Testis (tissue), 3 donors: ENCODE data around the gene ROS1. TPM values are rescaled to one million over a fixed set of nuclear protein-coding genes. Genes with fewer than 3 reads are reported as not detected.

Experiments used
- DNase-seq: peaks from one replicate; pipeline ENCODE4 v3.0.0-alpha.2; 2019
- H3K27ac ChIP-seq, 2 donors: fragments of 200-600 bp; sonication (generic); one replicate each; pipeline ENCODE4 v1.5.1; 2019
- H3K27me3 ChIP-seq: fragments of 200-600 bp; sonication (generic); one replicate; pipeline ENCODE4 v1.5.1; 2019
- H3K36me3 ChIP-seq: fragments of 200-600 bp; sonication (generic); one replicate; pipeline ENCODE4 v1.5.1; 2017; ENCODE audit warnings: low read depth; ENCODE audit errors: missing control alignments
- H3K4me1 ChIP-seq: fragments of 200-600 bp; sonication (generic); one replicate; pipeline ENCODE4 v1.5.1; 2019
- H3K4me3 ChIP-seq, 2 donors: fragments of 200-600 bp; sonication (generic); one replicate each; pipeline ENCODE4 v1.5.1; 2017 to 2019
- H3K9me3 ChIP-seq: fragments of 200-600 bp; sonication (generic); one replicate; pipeline ENCODE4 v1.5.1; 2017
- CTCF ChIP-seq, 3 experiments: fragments of 450-650 bp in 2 of 3; fragments of 200-600 bp in 1 of 3; sonication (generic) in 1 of 3; IDR thresholded peaks; one replicate each; pipeline ENCODE4 v1.5.1; 2016 to 2019; ENCODE audit warnings: antibody characterized with exemption in 3 of 3, mild to moderate bottlenecking in 2 of 3, moderate library complexity in 1 of 3
- POLR2A ChIP-seq: fragments of 450-650 bp; IDR thresholded peaks from one replicate; pipeline ENCODE4 v1.6.1; 2017; ENCODE audit warnings: antibody characterized with exemption, mild to moderate bottlenecking, moderate library complexity
- WGBS, 2 donors: methylation state at CpG; one replicate each; pipeline ENCODE4 v1.1.5; 2018; 5-methylcytosine and 5-hydroxymethylcytosine counted together
- intact Hi-C: fragments of 100-400 bp; cut with DNase I; formaldehyde crosslinking; loops from one replicate; pipeline ENCODE4 v1.15.1; 2023; ENCODE audit warnings: low total_unique reads
- polyA plus RNA-seq: library from polyadenylated mRNA; stranded (reverse); fragments of 350-450 nt; fragmentation: Illumina TruSeq; extraction: RNeasy Lipid Tissue Mini Kit (QIAGEN cat#74804); gene quantifications from one replicate; pipeline ENCODE4 v1.2.3, GENCODE V29; 2014; ENCODE audit warnings: low read depth, low replicate concordance; ENCODE audit not compliant: insufficient read depth
- total RNA-seq, 2 donors: library from RNA; depleted of rRNA; stranded (reverse); fragments of >200 nt; gene quantifications; one replicate each; pipeline ENCODE4 v1.2.3, GENCODE V29; 2016

ROS1 gene
- total and polyA plus RNA-seq, 3 donors from 2014 or later = 0.58 to 1.3 (median 1.1) TPM

- Histone ChIP-seq H3K27me3 (no peaks in the 10 kb centered on the region), H3K27ac (no peak overlapping the region), H3K36me3 (no peaks in the 10 kb centered on the region), H3K9me3 (no peaks in the 10 kb centered on the region), H3K4me3 (no peak overlapping the region), H3K4me1 (no peaks in the 10 kb centered on the region)
- TF ChIP-seq CTCF (IDR thresholded peaks at IDR 0.05) (no peak), POLR2A (no peak)
- no peak for DNase-seq
- WGBS, 2 donors = 92 to 96% methylated on average over 5 of the region's 5 CpGs
- intact Hi-C loops = no loop called here
These were observed 26.6 kb downstream of the ROS1 start for GRCh38 chr6:117399126-117399525.

GRCh38 chr6:117397536-117398227 is 28.1 kb downstream of the ROS1 start:
- intact Hi-C loops = no loop called here
- Histone ChIP-seq H3K27me3 (no peaks in the 10 kb centered on the region), H3K27ac (no peak overlapping the region), H3K4me3 (no peak overlapping the region), H3K9me3 (no peaks in the 10 kb centered on the region), H3K4me1 (no peaks in the 10 kb centered on the region), H3K36me3 (no peaks in the 10 kb centered on the region)
- 84 to 85% methylated on average over 3 of the region's 3 CpGs for WGBS, 2 donors
- no peak for TF ChIP-seq POLR2A
- no peak for TF ChIP-seq CTCF (IDR thresholded peaks at IDR 0.05)
- DNase-seq = no peak

- no peak for DNase-seq
- no peak overlapping the region for H3K4me3 ChIP-seq
- WGBS, 2 donors = 43 to 49% methylated on average over 4 of the region's 4 CpGs
- intact Hi-C loops = no loop called here
- H3K9me3 ChIP-seq = no peaks in the 10 kb centered on the region
- no peaks in the 10 kb centered on the region for H3K4me1 ChIP-seq
- H3K36me3 ChIP-seq = no peaks in the 10 kb centered on the region
- H3K27ac ChIP-seq = no peak overlapping the region
- TF ChIP-seq CTCF (IDR thresholded peaks at IDR 0.05) = no peak
- TF ChIP-seq POLR2A = no peak
- no peaks in the 10 kb centered on the region for H3K27me3 ChIP-seq
These were observed 29.5 kb downstream of the ROS1 start for GRCh38 chr6:117396228-117396627.

GRCh38 chr6:117395164-117395563 is 30.6 kb downstream of the ROS1 start:
- H3K36me3 ChIP-seq = no peaks in the 10 kb centered on the region
- no peak for DNase-seq
- no peaks in the 10 kb centered on the region for H3K4me1 ChIP-seq
- no peak for TF ChIP-seq CTCF (IDR thresholded peaks at IDR 0.05)
- no peak for TF ChIP-seq POLR2A
- intact Hi-C loops = no loop called here
- H3K9me3 ChIP-seq = no peaks in the 10 kb centered on the region
- no peak overlapping the region for H3K27ac ChIP-seq
- WGBS, 2 donors = 36 to 55% methylated on average over 1 of the region's 1 CpG
- no peak overlapping the region for H3K4me3 ChIP-seq
- H3K27me3 ChIP-seq = no peaks in the 10 kb centered on the region

GRCh38 chr6:117393045-117393444 is 32.7 kb downstream of the ROS1 start:
- Histone ChIP-seq H3K36me3 (no peaks in the 10 kb centered on the region), H3K9me3 (no peaks in the 10 kb centered on the region)
- no peak for TF ChIP-seq POLR2A
- no peak for TF ChIP-seq CTCF (IDR thresholded peaks at IDR 0.05)

More at GRCh38 chr6:117393045-117393444, 32.7 kb downstream of the ROS1 start:
- no peak overlapping the region for H3K27ac ChIP-seq
- H3K27me3 ChIP-seq = no peaks in the 10 kb centered on the region
- no peaks in the 10 kb centered on the region for H3K4me1 ChIP-seq
- no peak for DNase-seq
- intact Hi-C loops = no loop called here
- WGBS, 2 donors = 84 to 90% methylated on average over 2 of the region's 2 CpGs
- no peak overlapping the region for H3K4me3 ChIP-seq
